GM21367 (cell line): ENCODE measurements around the gene PDE11A.
A peak's percentile ranks its signal among the peaks of the same experiment; 100 is the strongest.
"Not testable (repeated sequence)": the region's sequence is repeated elsewhere in the genome, so short reads cannot be mapped to it uniquely, and the experiment has no call there.

Experiments used
- ATAC-seq: cut with Tn5 transposase; IDR thresholded peaks from one replicate; pipeline ENCODE4 v1.9.1; 2021; ENCODE audit not compliant: unreplicated experiment

Gene PDE11A

GRCh38 chr2:178009813-178010212, 62.8 kb downstream of the PDE11A start:
- no peak for ATAC-seq

GRCh38 chr2:178008636-178009289, 63.8 kb downstream of the PDE11A start:
- ATAC-seq = no peak

GRCh38 chr2:178006710-178007109, 65.9 kb downstream of the PDE11A start:
- ATAC-seq = no peak

- no peak for ATAC-seq
These were observed 66.8 kb downstream of the PDE11A start for GRCh38 chr2:178005756-178006155.

- no peak for ATAC-seq
These were observed 70.5 kb downstream of the PDE11A start for GRCh38 chr2:178002038-178002437.

GRCh38 chr2:177998996-177999395, 73.6 kb downstream of the PDE11A start:
- ATAC-seq = no peak

GRCh38 chr2:177998006-177998405, 74.6 kb downstream of the PDE11A start:
- no peak for ATAC-seq

- no peak for ATAC-seq
These were observed 79.6 kb downstream of the PDE11A start for GRCh38 chr2:177992992-177993391.

GRCh38 chr2:177989029-177989885, 83.3 kb downstream of the PDE11A start:
- no peak for ATAC-seq

- ATAC-seq = no peak
These were observed 87.8 kb downstream of the PDE11A start for GRCh38 chr2:177984749-177985148.

GRCh38 chr2:177983183-177983788, 89.3 kb downstream of the PDE11A start:
- peak; percentile 91 for ATAC-seq

GRCh38 chr2:177972782-177973181, 99.8 kb downstream of the PDE11A start:
- ATAC-seq = no peak

- ATAC-seq = no peak
These were observed 100.5 kb downstream of the PDE11A start for GRCh38 chr2:177972123-177972522.

GRCh38 chr2:177970670-177971454, 101.7 kb downstream of the PDE11A start:
- ATAC-seq = no peak

- no peak for ATAC-seq
These were observed 107.7 kb downstream of the PDE11A start for GRCh38 chr2:177964892-177965291.

GRCh38 chr2:177952151-177952550, 120.4 kb downstream of the PDE11A start:
- no peak for ATAC-seq

- not testable (repeated sequence) for ATAC-seq
These were observed 125.0 kb downstream of the PDE11A start for GRCh38 chr2:177947598-177947997.

GRCh38 chr2:177944530-177944929, 128.0 kb downstream of the PDE11A start:
- not testable (repeated sequence) for ATAC-seq

GRCh38 chr2:177942731-177943130, 129.8 kb downstream of the PDE11A start:
- ATAC-seq = no peak

- no peak for ATAC-seq
These were observed 133.4 kb downstream of the PDE11A start for GRCh38 chr2:177939211-177939610.

- no peak for ATAC-seq
These were observed 141.7 kb downstream of the PDE11A start for GRCh38 chr2:177930916-177931315.
